NCI-H446 treated with DMSO at 0.1 percent for 48 hours (cell line): ENCODE data around the gene RITA1.
A peak's percentile ranks its signal among the peaks of the same experiment; 100 is the strongest.

Experiments used
- DNase-seq: peaks from one replicate; lab custom pipeline; 2025; lab: John Stamatoyannopoulos, UW

Gene RITA1

GRCh38 chr12:113180333-113180732 lies 5.2 kb upstream of the RITA1 start:
- DNase-seq, result no peak

- DNase-seq, result no peak
These were observed 3.5 kb upstream of the RITA1 start for GRCh38 chr12:113181975-113182374.

GRCh38 chr12:113183030-113183589 lies 2.4 kb upstream of the RITA1 start:
- DNase-seq, result no peak

DNA sequence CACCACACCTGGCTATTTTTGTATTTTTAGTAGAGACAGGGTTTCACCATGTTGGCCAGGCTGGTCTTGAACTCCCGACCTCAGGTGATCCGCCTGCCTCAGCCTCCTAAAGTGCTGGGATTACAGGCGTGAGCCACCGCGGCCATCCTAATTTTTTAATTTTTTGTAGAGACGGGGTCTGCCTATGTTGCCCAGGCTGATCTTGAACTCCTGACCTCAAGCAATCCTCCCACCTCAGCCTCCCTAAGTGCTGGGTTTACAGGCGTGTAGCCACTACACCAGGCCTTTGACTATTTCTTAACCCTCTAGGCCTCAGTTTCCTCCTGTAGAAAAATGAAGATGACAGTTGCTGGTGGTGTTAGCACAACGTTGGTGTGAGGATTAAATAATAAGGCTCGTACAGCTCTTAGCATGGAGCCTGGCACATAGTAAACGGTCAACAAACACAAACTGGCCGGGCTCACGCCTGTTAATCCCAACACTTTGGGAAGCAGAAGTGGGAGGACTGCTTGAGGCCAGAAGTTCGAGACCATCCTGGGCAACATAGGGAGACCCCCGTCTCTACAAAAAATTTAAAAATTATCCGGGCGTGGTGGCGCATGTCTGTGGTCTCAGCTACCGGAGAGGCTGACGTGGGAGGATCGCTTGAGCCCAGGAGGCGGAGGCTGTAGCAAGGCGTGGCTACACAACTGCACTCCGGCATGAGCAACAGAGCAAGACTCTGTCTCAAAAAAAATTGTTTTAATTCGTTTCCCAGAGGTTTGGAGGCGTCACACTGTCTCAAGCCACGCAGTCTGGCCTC lies 1.2 kb upstream of the RITA1 start:
- no peak for DNase-seq

DNA sequence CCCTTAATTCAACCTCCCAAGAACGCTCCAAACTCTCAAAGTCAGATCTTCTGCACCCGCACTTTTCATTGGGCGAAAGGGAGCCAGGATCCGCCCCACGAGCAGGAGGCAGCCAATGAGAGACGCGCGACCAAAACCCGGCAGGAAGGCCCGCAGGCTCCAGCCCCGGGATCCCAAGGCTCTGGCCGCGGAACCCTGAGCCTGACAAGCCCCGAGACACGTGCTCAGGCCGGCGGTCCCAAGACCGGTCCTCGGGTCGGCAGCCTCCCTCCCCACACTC lies 681 bp upstream of the RITA1 start:
- DNase-seq, result peak; percentile 70

DNA sequence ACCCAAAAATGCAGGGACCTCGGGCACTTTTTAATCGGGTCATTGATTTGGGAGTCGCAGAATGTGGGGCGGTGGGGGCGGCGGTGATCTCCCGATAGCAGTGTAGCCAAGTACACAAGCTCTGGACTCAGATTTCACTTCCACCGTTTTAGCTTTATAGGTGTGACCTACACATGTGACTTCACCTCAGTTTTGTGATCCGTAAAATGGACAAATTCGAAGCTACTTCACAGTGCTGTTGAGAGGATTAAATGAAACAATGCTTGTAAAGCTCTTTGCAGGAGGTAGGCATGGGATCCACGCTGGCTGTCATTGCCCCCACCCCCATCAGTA lies 478 bp downstream of the RITA1 start:
- no peak for DNase-seq

DNA sequence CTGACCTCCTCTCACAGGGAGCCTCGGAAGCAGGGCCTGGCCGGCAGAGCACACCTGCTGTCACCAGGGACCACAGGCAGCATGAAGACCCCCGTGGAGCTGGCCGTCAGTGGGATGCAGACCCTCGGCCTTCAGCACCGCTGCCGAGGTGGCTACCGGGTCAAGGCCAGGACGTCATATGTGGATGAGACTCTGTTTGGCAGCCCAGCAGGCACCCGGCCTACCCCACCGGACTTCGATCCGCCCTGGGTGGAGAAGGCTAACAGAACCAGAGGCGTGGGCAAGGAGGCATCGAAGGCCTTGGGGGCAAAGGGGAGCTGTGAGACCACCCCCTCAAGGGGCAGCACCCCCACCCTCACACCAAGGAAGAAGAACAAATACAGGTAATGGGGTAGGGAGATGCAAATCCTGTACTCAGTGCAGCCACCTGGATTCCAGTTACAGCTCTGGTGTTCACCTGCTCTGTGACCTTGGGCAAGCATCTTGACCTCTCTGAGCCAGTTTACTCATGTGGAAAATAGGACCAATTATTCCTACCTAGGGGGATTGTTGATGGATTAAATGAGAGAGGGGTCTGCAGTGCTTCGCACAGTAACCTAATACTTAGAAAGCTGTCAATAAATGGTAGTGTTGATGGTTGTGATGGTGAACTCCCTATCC lies 1.3 kb downstream of the RITA1 start:
- DNase-seq, result no peak

DNA sequence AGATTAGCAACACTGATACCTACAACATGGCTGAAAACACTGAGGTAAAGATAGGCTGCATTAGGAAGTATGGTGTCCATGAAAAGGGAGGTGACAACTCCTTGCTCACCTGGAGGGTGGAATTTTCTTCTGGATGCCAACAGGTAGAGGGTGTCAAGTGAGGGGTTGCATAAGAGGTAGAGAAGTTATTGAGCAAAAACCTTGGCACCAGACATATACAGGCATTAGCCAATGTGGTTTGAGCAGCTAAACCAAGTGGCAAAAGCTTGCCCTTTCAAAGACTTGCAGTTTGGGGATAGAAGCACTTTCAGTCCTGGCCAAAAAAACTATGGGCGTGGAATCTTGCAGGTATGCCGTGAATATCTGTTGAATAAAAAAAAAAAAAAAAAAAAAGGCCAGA lies 3.8 kb downstream of the RITA1 start:
- DNase-seq, result no peak

DNA sequence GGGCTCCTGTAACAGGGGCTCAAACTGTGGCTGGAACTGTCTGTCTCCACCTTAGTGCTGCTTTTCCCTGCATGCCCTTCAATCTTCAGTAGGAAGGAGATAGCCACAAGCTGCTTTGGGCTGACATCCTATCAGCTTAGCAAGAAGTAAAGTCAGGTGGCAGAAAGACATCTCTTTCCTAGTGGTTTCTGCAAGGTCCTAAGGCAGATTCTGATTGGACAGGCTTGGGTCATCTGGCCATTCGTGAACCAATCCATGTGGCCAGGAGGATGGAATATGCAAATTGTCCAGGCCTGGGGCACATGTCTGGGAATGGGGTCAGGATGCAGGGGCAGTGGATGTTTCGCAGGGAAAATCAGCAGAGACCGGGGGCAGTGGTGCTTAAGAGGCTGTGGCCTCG lies 5.2 kb downstream of the RITA1 start:
- no peak for DNase-seq

GRCh38 chr12:113191227-113191626 lies 5.7 kb downstream of the RITA1 start:
- DNase-seq, result no peak

DNA sequence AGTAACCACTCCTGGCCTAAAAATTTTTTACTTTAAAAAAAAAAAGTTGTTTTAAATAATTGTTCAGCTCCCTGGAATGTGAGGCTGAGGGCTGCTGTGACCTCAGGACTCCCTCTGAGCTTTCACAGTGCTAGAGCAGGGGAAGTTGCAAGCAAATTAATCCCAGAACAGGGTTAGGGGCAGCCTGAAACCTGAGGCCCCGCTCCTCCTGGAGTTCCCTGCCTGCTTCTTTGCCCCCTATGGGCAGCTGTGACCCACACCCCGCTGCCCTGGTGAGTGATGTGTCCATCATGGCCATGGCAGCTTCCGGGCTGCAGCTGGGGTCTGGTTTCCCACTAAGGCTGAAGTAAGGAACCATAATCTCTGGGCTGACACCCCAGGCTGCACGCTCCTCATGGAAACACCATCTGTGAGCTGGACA lies 9.5 kb downstream of the RITA1 start:
- DNase-seq, result no peak

GRCh38 chr12:113195598-113195997 lies 10.1 kb downstream of the RITA1 start:
- no peak for DNase-seq

DNA sequence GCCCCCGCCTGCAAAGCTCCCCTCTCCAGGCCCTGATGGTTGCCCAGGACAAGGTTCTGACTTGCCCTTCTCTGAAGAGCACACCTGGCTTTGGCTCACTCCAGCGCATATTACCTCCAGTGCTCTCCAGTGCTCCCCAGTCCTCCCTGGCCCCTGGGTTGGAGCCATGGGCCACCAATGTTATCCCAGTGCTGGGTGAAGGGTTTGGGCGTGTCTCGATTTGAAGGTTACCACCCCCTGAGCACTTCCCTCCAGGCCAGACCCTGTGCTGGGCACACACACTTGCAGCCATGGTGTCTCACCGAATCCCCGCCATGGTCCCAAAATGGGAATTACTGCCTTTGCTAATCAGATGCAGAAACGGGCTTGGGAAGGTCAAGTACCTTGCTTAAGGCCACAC lies 11.1 kb downstream of the RITA1 start:
- no peak for DNase-seq

GRCh38 chr12:113196990-113197389 lies 11.5 kb downstream of the RITA1 start:
- DNase-seq, result peak; percentile 50

DNA sequence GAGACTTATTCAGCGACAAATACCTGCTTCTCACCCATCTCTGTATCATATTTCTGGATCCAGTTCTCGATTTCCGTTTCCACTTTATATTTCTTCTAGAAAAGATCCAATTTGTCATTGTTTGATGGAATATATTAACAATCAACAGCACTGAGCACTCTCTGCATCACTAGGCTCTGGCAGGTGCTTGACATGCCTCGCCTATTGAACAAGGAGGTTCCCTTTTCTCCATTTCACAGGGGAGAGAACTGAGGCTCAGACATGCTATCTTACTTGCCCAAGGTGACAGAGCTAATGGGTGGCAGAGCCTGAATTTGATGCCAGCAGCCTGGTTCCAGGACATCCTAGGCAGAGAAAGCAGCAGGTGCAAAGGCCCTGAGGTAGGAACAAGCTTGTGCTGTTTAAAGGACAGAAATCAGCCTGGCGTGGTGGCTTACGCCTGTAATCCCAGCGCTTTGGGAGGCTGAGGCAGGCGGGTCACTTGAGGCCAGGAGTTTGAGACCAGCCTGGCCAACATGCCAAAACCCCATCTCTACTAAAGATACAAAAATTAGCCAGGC lies 12.1 kb downstream of the RITA1 start:
- no peak for DNase-seq

DNA sequence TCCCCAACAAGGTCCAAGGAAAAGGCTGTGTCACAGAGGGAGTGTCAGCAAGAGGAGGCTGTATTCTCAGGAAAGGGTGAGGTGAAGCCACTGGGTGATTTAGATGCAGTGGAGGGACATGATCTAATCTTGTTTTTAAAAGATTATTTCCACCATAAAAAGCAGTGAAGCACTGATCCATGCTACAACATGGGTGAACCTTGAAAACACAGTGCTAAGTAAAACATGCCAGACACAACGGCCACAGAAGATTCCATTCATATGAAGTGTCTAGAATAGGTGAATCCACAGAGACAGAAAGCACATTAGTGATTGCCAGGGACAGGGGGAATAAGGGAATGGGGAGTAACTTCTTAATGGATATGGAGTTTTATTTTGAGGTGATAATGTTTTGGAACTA lies 12.8 kb downstream of the RITA1 start:
- no peak for DNase-seq

GRCh38 chr12:113200021-113200797 lies 14.7 kb downstream of the RITA1 start:
- DNase-seq, result no peak

DNA sequence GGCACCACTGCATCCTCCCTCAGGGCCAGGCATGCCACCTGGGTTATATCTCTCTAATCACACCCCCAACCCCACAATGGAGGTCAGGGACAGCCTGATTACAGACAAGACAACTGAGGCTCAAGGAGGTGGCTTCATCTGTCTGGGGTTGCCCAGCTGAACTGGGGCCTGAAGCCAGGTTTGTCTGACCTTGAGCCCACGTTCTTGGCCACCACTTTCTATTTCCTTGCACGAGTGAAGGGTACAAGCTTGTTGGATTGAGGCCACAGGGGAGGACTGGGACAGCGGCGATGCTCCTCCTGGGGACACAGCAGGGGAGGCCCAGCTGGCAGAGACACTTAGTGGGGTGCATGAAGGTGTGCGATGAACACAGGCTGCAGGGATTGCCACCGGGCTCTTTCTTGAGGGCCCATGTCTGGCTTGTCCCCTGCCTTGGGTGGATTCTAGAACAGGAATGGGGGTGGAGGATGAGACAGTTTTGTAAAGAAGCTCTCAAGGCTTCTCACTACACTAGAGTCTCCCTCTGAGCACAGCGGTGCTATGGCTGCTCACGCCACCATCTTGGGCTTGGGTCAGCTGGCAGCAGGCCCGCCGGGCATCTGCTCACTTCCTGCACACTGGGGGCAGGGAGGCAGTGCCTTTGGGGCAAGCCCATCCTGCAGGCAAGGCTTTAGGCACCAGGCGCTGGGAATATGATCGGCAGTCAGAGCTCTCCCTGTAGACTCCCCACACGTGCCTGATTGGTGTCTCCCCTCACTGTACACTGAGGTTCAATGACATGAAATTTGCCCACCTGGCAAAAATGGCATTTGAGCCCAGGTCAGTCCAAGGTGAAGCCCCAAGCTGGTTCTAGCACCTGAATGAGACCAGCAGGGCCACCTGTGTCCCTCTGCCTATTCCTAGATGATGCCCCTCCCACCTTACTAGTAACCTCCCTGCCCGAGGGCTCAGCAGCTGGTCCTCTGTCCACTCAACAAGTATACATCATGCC lies 16.0 kb downstream of the RITA1 start:
- no peak for DNase-seq

DNA sequence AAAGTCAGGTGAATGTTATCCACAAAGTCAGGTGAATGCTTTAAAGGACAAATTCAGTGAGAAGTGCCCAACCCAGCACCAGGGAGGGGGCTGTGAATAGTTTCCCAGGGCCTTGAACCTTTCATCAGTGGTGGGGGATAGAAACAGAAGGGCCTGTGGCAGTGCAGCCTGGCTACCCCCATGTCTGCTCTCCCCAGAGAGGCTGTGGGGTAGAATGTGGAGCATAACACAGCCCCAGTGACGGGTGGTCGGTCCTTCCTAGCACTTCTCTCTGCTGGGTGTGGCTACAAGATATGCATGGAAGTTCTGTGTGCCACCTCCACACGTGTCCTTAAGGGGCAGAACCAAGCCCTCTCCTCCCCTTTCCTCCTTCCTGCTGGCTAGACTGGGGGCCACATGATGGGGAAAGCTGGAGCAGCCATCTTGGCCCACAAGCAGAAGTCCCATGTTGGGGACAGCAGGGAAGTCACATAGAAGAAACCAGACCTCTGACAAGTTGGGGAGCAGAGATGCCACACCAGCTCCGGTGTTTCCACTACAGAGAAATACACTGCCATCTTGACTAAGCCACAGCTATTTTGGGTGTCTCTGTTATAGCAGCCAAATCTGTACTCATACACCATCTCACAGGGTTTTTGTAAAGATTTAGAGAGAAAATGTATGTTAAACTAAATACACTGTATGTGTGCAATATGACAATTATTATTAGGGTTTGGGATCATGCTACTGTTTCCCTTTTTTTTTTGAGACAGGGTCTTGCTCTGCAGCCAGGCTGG lies 17.0 kb downstream of the RITA1 start:
- no peak for DNase-seq
